HG02973 (cell line): ENCODE data around the gene SYT12.

Experiments used
- ATAC-seq: cut with Tn5 transposase; IDR thresholded peaks from one replicate; pipeline ENCODE4 v1.9.1; 2021; ENCODE audit warnings: moderate library complexity; ENCODE audit not compliant: unreplicated experiment

The SYT12 gene

DNA sequence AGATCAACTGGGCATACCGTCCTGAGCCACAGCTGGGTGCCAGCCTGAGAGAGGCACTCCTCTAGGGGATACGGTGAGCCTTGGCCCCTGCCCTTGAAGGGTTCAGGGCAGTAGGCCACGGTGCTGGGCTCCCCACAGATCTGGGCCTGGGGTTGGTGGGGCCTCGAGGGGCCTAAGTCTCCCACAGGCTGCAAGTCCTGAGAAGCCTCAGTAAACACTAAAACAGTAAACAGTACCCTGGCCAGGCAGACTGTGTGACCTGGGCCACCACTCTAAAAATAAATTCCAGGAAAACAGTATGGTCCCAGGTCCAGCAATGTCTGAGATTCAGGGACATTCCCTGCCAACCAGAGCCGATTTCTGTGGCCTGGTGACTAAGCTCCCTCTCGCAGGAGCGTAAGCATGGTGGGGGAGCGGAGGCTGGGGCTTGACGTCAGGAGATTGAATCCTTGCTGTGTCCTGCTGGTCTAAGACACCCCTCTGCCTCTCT is 31.5 kb downstream of the SYT12 start:
- ATAC-seq: no peak

DNA sequence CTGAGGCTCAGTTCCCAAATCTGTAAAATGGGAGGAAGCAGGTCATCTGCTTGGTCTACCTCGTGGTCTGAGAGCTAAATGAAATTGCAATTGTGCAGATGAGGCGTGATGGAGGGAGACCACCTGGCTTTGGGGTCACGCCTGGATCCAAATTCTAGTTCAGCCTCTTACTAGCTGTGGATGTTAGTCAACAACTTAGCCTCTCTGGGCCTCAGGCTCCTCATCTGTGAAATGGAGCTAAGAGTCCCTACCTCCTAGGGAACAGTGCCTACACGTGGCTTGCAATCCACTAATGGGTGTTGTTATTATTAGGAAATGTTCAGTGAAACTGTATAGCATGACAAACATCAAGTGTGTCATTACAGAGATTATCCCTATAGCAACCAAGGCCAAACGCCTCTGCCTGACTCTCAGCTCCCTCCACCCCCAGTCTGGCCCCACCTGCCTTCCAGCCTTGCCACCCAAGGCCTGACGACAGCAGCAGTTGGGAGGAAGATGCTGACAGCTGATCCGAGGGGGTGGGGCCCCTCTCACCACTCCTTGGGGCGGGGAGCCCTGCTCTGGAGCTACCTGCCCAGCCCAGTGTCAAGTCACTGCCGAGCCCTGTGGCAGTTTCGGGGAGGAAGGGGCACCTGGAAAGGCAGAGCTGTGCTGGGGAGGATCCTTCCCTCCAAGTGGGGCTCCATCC is 32.0 kb downstream of the SYT12 start:
- ATAC-seq: no peak

DNA sequence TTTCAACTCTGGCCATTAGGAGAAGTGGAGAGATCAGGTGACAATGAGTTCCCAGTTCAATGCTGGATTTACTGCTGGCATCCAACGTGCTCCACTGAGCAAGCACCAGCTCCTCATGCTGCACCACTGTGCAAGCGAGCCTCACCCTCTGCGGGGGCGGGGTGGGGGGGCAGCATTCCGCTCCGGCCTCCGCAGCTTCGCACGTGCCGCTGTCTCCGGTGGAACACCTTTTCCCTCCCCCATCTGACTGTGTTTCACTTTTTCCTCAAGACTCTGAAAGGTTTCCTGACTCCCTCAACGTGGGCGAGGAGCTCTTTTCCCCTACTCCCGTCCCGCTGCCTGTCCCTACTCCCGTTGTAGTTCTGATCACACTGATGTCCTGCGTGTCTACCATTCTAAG is 32.9 kb downstream of the SYT12 start:
- ATAC-seq: no peak

DNA sequence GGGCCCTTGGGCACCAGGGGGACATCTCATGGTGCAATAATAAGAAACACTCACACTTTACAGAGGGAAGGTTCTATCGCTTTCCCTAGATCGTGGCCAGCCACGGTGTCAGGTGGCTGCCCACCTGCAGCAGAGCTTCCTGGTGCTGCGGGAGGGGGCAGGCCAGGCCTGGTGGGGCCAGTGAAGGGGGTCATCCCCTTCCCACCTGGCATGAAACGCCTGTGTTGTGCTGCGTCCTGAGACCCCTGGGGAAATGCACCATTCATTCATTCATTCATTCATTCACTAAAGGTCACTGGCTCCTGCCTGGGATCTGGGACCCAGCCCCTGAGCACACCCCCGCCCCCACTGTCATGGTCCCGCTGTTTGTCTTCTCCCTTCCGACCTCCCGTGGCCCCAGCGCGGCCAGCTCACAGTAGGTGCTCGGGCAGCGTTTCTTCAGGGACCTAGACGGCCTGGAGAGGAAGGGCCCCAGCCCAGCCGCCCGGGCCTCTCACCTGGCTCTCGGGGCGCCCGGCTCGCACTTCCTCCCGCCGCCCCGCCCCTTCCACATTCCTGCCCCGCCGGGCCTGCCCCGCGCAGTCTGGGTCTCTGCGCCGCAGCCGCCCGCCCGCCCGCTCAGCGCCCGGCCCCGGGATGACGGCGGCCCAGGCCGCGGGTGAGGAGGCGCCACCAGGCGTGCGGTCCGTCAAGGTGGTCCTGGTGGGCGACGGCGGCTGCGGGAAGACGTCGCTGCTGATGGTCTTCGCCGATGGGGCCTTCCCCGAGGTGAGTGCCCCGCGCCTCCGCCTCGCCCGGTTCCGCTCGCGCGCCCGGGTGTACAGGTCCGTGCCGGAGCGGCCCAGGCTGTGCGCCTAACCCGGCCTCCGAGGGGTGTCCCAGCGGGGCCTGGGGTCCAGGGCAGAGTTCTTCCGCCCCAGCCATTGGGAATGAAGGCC is 33.6 kb downstream of the SYT12 start, which contains the start of gene RHOD:
TSS of gene RHOD (plus strand) at position 581 of the 938 bp plus-strand sequence. CDS start at position 637, 56 bp downstream.
- no peak for ATAC-seq

DNA sequence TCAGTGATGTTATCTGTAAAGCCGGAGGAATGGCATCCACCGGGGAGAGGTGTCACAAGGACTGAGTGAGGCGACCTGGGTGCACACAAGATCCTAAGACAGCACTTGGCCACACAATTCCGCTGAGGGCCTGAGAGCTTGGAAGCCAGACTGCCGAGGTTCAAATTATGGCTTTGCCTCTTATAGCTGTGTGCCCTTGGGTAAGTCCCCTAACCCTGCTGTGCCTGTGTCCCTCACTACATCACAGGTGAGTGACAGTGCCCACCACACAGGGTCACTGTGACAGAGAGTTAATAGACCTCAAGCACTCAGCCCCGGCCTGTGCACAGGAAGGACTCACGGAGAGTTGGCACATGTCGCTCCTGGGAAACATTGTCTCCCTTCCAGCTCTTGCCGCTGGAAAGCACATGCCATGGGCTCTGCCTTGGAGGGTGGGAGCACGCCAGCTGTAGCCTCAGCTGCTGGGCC is 34.3 kb downstream of the SYT12 start:
- no peak for ATAC-seq

DNA sequence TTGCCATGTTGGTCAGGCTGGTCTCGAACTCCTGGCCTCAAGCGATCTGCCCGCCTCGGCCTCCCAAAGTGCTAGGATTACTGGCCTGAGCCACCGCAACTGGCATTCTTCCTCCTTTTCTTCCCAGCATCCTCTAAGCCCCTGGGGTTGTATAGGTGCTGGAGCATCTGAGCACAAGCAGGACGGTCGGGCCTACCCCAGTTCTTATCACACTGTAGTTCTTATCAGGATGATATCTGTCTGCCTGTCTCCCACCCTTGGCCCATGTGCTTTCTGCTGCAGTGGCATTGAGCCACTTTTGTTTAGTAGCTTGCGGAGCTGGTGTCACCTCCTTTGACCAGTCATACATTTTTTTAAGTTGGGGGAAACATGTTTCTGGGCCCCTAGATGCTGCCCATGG is 35.6 kb downstream of the SYT12 start:
- ATAC-seq: no peak

GRCh38 chr11:67059671-67060070 is 36.7 kb downstream of the SYT12 start:
- no peak for ATAC-seq

DNA sequence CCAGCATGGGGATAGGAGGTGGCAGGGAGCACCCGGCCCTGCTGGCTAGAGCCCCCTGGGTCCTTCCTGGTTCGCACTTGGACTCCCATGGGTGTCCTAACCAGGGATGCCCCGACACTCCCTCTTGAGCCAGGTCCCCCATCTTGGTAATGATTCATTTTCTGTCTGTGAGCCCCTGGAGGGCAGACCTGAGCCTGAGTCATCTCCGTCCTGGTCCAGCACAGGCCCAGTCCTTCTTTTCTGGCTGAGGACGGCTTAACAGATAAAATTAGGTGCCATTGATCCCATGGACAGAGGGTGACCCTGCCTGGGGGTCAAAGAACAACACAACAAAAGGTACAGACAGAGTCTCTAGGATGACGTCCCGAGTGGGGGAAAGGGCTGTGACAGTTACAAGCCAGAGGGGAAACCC is 37.2 kb downstream of the SYT12 start:
- no peak for ATAC-seq

- ATAC-seq: no peak
Measured at GRCh38 chr11:67062526-67063373, 39.8 kb downstream of the SYT12 start.

- no peak for ATAC-seq
Measured at GRCh38 chr11:67066333-67066709, 43.4 kb downstream of the SYT12 start.

DNA sequence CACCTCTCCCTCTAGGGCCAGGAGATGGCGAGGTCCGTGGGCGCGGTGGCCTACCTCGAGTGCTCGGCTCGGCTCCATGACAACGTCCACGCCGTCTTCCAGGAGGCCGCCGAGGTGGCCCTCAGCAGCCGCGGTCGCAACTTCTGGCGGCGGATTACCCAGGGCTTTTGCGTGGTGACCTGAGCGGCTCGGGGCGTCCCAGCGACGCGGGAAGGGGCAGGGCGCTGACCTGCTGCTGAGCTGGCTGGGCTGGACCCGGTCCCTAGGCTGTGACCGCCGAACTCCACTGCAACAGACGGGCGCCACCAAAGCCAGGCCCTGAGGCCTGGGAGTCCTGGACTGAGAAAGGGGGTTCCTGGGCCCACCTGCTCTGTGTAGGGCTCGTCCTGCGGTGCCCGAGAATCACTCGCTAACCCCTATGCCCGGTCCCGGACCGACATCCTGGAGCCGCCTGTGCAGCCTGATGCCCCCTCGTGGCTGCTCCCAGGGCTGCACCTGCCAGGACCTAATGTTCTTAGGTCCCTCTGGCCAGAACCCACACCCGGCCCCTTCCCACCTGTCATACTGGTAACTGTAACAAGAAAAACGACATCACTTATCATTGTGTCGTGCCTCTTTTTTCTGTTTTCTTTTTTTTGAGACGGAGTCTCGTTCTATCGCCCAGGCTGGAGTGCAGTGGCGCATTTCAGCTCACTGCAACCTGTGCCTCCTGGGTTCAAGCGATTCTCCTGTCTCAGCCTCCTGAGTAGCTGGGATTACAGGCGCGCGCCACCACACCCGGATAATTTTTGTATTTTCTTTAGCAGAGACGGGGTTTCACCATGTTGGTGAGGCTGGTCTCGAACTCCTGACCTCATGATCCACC is 48.7 kb downstream of the SYT12 start:
- ATAC-seq: no peak

GRCh38 chr11:67072295-67072694 is 49.4 kb downstream of the SYT12 start:
- ATAC-seq: no peak

- ATAC-seq: no peak
Measured at GRCh38 chr11:67073908-67074307, 51.0 kb downstream of the SYT12 start.

DNA sequence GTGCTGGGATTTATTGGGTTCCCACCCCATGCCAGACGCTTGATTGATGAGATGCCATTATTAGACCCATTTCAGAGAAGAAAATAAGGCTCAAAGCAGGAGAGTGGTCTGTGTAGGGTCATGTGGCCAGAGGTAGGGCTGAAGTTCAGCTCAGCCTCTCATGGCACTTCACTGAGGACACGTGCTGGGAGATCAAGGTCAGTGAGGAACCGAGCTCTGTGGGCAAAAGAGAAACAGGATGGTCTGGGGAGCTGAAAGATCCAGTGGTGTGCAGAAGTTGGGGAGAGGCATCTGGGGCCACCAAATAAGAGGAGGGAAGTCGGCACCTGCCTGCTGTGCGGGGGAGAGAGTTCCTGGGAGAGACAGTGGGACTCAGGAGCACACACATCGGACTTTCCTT is 53.3 kb downstream of the SYT12 start:
- ATAC-seq: no peak

DNA sequence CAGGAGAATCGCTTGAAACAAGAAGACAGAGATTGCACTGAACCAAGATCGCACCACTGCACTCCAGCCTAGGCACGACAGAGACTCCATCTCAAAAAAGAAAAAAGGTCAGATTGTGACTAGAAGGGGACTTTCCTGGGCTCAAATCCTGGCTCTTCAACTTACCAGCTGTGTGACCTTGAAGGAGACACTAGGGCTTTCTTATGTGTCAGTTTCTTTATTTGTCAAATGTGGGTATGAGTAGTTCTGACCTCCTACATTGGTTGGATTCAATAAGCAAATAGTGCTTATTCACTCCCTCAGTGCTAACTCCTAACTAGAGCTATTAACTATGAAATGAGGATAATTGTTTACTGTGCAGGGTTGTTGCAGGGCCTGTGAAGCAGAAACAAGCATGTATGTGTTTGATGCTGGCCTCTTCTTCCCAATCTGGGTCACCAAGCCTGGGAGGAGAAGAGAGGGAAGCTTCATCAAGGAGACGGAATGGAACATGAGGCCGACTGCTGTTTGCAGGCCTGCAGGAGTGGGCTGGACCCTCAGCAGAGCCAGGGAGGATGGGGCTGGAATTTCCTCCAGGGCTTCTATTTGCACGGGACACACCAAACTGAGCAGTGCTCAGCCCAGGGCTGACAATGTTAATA is 56.3 kb downstream of the SYT12 start:
- ATAC-seq: no peak

- ATAC-seq: no peak
Measured at GRCh38 chr11:67082071-67082791, 59.3 kb downstream of the SYT12 start.

- ATAC-seq: no peak
Measured at GRCh38 chr11:67083786-67084366, 60.9 kb downstream of the SYT12 start.

DNA sequence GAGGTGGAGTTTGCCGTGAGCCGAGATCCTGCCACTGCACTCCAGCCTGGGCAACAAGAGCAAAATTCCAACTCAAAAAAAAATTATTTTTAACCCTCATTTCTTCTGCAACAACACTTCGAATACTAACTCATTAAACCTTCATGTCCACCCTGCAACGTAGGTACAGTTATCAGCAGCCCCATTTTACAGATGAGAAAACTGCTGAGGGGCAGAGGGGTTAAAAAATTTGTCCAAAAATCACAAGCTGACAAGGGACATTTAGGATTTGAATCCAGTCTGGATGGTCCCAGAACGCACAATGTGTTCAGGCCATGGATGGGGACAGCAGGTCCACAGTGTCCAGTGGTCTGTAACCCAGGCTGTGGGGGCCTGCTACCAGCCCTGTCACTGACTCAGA is 62.7 kb downstream of the SYT12 start:
- no peak for ATAC-seq
